PFSK-1 (cell line): Measurements from ENCODE around the gene SLC12A3.

Source experiments
- FOXP2 ChIP-seq: optimal IDR thresholded peaks from 2 replicates; pipeline ENCODE3; 2011; ENCODE audit warnings: borderline replicate concordance, control low read depth, inconsistent platforms; ENCODE audit not compliant: insufficient read depth; ENCODE audit errors: extremely low read length, extremely low read depth
- POLR2AphosphoS5 ChIP-seq: IDR thresholded peaks from 2 replicates; pipeline ENCODE4 v1.6.1; 2012; ENCODE audit warnings: low read depth, mild to moderate bottlenecking, control low read depth, low read length, moderate library complexity
- SIN3A ChIP-seq: IDR thresholded peaks from 2 replicates; pipeline ENCODE4 v1.6.1; 2012; ENCODE audit warnings: mild to moderate bottlenecking, low read length, moderate library complexity, borderline replicate concordance; ENCODE audit not compliant: insufficient read depth
- TAF1 ChIP-seq: IDR thresholded peaks from 2 replicates; pipeline ENCODE4 v1.6.1; 2012; ENCODE audit warnings: low read length, control low read depth, borderline replicate concordance; ENCODE audit not compliant: insufficient read depth
- TF ChIP-seq, protein P1 (sequence below), 2 experiments: IDR thresholded peaks; 2 replicates each; pipeline versions ENCODE4 v1.6.1 to v1.8.0; 2011 to 2012; ENCODE audit warnings: low read depth in 2 of 2, low read length in 2 of 2, control low read depth in 1 of 2, inconsistent platforms in 1 of 2, mild to moderate bottlenecking in 1 of 2, moderate library complexity in 1 of 2; ENCODE audit not compliant: insufficient read depth in 1 of 2

Gene SLC12A3

DNA sequence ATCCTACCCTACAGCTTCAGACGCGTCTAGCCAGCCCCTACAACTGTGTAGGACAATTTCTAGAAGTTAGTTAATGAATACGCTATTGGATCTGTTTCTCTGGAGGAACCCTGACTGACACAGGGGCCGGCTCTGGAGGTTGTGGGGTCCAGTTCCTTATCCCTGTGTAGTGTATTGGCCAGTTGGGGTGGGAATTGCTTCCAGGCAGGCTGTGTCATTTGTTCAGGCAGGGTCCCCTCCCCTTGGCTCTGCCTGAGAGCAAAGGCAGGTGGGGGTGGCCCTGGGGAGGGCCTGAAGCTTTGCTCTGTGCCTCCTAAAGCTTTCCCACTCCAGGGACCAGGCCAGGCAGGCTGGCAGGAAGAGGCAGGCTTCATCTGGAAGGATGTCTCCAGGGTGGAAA is 85.0 kb downstream of the SLC12A3 start:
- no peak for TF ChIP-seq TAF1
- no peak for TF ChIP-seq FOXP2
- no peak for TF ChIP-seq SIN3A
- no peak for TF ChIP-seq POLR2AphosphoS5
- TF ChIP-seq, protein P1, sequence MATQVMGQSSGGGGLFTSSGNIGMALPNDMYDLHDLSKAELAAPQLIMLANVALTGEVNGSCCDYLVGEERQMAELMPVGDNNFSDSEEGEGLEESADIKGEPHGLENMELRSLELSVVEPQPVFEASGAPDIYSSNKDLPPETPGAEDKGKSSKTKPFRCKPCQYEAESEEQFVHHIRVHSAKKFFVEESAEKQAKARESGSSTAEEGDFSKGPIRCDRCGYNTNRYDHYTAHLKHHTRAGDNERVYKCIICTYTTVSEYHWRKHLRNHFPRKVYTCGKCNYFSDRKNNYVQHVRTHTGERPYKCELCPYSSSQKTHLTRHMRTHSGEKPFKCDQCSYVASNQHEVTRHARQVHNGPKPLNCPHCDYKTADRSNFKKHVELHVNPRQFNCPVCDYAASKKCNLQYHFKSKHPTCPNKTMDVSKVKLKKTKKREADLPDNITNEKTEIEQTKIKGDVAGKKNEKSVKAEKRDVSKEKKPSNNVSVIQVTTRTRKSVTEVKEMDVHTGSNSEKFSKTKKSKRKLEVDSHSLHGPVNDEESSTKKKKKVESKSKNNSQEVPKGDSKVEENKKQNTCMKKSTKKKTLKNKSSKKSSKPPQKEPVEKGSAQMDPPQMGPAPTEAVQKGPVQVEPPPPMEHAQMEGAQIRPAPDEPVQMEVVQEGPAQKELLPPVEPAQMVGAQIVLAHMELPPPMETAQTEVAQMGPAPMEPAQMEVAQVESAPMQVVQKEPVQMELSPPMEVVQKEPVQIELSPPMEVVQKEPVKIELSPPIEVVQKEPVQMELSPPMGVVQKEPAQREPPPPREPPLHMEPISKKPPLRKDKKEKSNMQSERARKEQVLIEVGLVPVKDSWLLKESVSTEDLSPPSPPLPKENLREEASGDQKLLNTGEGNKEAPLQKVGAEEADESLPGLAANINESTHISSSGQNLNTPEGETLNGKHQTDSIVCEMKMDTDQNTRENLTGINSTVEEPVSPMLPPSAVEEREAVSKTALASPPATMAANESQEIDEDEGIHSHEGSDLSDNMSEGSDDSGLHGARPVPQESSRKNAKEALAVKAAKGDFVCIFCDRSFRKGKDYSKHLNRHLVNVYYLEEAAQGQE (IDR thresholded peaks at IDR 0.05; ENCODE audit: insufficient read depth in 1 of 2, low read depth in 2 of 2, low read length in 2 of 2) = no peak

DNA sequence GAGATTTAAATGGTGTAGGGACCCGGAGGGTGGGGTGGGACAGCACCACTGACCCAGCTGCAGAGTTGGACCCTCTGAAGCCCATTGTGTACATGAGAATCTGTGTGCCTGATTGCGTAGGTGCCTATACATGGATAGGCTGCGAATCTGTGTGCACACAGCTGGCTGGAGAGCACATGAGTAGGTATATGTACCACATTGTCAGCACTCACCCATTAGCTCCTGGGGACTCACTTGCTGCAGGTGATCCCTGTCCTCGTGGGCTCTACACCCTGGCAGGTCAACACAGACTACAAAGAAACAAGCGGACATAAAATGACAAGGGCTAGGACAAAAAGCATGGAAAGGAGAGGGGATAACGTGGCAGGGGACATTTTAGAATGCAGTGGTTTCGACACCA is 85.4 kb downstream of the SLC12A3 start:
- TF ChIP-seq TAF1 = no peak
- no peak for TF ChIP-seq SIN3A
- TF ChIP-seq, protein P1 (IDR thresholded peaks at IDR 0.05; ENCODE audit: insufficient read depth in 1 of 2, low read depth in 2 of 2, low read length in 2 of 2) = no peak
- TF ChIP-seq FOXP2 = no peak
- no peak for TF ChIP-seq POLR2AphosphoS5

DNA sequence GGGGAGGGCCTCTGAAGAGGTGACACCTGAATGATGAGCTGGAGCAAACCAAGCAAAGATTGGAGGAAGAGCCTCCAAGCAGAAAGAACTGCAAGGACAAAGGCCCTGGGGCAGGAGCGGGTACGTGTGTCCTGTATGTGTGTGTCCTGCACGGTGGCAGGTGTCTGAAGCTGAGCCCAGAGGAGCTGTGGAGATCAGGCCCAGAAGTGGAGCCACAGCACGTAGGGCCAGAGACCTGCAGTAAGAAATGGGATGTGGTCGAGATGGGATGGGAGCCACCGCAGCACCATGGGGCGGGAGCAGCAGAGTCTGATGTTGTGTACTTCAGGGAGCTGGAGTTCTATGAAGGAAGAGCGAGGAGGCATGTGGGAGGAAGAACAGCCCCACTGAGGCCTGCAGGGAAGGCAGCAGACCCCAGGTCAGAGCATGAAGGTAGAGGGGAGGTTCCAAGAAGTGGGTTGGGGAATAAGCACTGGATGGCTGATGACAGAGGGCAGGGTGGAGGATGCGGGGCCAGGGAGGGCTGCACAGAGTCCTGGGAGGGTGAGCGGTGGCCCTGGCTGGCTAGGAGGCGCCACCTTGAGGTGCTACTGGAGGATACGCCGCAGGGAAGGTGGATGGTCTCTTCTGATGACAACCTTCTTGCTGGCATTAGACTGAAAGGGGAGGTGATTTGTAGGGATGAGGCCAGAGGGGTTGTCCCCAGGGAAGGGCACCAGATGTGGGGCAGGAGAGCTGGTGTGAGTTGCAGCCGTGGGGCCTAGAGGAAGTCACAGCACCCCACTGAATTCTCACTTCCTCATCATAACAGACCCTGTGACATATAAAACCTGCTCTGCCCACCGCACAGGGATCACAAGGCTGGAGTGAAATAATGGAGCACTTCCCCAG is 86.1 kb downstream of the SLC12A3 start:
- TF ChIP-seq TAF1 (no peak), FOXP2 (no peak), SIN3A (no peak), POLR2AphosphoS5 (no peak)
- TF ChIP-seq, protein P1 (IDR thresholded peaks at IDR 0.05; ENCODE audit: insufficient read depth in 1 of 2, low read depth in 2 of 2, low read length in 2 of 2) = no peak

DNA sequence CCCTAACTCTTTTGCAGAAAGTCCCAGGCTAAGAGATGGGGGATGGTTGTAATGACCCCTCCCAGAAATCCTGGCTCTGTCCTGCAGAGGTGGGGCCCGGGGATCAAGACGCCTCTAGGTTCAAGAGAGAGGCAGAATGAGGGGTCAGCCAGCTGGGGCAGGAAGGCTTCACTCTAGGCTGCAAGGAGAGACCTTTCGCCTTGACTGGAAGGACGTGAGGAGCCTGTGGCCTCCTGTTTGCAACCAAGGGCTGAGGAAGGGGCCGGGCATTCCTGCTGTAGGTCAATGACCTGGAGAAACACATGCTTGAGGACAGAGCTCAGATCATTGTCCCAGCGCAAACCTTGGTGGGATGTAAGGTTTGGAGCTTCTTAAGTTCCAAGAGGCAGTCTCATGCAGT is 88.0 kb downstream of the SLC12A3 start:
- TF ChIP-seq, protein P1 (IDR thresholded peaks at IDR 0.05; ENCODE audit: insufficient read depth in 1 of 2, low read depth in 2 of 2, low read length in 2 of 2) = no peak
- TF ChIP-seq POLR2AphosphoS5 = no peak
- no peak for TF ChIP-seq FOXP2
- no peak for TF ChIP-seq SIN3A
- no peak for TF ChIP-seq TAF1
